NCI-H748 (cell line): ENCODE results near the gene G3BP2.
A peak's percentile ranks its signal among the peaks of the same experiment; 100 is the strongest.
"Not testable (repeated sequence)": the region's sequence is repeated elsewhere in the genome, so short reads cannot be mapped to it uniquely, and the experiment has no call there.

Experiments used
- DNase-seq: peaks from one replicate; lab custom pipeline; 2025; ENCODE audit not compliant: unreplicated experiment; lab: John Stamatoyannopoulos, UW

Gene G3BP2

DNA sequence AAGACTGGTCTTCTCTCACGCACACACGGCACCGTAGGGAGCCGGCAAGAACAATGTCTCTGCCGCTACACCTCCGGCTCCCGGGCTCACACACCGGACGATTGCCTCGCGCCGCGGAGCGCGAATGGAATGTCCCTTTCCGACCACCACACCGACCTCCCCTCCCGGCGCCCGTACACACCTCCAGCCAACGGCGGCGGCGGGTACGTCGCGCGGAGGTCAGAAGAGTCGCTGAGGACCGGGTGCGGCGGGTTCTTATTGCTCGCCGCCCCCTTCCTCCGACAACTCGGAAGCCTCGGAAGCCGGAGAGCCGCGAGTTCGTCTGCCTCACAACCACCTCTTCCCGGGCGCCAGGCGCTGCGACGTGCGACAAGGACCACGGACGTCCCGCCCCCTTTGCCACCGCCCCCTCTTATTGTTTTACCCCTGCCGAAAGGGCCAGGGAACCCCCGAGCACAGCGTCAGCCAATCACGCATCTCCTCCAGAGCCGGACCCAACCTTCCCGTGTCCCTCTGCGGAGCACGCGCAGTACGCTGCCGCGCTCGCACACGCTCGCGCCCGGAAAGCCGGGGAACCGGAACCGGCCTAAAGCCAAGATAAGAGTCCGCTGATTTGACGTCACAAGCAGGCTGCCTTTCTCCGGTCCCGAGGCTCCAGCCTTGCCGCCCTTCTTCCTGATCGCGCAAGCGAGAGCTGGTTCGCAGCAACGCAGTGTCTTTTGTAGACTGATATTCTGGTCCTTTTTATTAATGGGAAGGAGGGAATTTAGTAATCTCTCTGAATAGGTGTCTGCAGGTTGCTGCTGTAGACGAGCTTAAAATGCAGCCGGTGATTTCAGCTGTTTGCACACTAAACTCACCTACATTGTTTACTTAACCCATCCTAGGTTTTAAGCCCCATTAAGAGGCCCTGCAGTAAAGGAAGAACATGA lies at the start of gene G3BP2:
G3BP2 (minus strand) TSS at position 385 of the 932 bp plus-strand sequence. CDS start 11,386 bp downstream, outside the sequence.
- DNase-seq, result peak; percentile 98

DNA sequence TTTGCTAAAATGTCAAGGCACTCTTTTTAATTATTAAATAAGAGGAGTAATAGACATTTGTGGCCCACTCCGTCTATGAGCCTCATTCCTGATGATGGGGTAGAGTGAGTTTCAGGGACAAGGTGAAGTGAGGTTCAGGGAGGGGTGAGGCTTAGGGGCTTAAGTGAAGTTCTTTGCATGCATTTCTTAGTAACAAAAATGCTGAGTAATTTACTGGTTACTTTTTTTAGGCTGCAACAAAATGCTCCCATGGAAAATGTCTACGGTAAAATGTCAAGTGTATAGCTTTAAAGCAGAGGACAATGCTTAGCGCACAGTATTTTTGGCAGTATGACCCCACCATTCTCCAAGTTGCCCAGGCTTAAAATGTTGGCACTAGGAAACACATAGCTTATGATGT lies 49.2 kb upstream of the G3BP2 start:
- no peak for DNase-seq

DNA sequence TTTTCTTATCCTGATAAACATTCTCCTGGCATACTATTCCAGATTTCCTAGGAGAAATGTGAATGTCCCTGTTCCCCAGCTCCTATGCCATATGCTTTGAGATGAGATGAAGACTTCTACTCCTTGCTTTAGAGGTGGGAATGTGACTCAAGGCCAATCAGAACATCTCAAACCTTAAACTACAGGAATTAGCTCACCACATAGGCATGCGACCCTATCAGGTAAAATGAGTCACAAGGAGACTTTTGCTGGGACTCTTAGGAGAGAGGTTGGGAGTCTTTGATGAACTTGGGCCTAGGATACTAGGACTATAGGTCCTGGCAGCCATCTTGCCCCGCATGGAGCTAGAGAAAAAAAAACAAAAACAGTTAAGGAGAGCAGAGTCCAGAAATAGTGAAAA lies 45.3 kb upstream of the G3BP2 start:
- DNase-seq, result no peak

DNA sequence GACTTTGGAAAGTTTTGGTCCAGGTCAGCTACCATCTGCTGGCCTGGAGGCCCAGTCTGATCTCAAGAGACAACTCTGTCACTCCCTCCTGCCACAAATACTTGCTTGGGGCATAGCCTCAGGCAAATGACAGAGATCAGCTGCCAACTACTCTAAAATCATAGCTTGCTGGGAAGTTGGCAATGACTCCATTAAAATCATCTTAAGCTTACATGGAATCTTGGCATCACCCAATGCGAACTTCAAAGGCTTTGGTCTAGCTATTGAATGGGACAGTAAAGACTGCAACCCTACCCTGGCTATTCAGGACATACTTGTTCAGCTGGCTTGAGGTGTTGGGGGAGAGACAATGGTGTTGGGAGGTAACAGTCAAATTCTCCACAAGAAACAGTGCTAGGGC lies 44.2 kb upstream of the G3BP2 start:
- DNase-seq, result no peak

DNA sequence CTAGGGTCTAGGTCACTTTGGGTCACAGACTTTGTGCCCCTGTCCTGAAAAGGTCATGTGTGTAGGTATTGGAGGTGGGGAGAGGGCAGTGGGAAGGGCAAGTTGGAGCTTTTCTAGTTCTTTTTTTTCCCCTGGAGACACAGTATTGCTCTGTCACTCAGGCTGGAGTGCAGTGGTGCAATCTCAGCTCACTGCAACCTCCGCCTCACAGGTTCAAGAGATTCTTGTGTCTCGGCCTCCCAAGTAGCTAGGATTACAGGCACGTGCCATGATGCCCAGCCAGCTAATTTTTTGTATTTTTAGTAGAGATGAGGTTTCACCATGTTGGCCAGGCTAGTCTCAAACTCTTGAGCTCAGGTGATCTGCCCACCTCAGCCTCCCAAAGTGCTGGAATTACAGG lies 42.8 kb upstream of the G3BP2 start:
- not testable (repeated sequence) for DNase-seq

DNA sequence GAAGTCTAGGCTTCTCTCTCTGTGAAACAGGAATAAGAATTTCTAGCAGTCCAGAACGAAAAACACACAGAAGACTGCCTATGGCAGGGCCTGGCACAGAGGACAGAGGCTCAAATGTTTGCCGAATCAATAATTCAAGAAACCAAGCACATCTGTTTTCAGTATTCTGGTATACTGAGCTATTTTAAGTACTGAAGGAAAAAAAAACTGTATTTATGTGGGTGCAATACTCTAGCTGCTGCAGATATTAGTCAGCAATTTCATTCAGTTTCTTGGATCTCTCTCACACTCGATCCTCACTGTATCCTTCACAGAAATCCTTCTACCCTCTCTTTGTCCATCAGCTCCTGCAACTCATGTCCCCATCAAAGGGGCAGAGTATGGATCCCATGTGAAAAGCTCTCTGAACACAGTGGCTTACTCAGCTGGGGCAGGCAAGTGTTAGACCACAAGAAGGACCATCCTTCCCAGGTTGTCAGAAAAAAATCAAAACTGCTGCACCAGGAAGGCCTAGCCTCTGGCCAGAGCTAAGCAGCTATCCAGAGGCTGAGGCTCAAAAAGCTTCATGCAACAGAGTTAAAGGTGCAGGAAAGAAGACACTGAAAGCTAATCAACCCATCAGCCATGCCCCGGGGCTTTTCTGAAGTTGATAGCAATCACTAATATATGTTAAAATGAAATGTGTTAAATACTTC lies 42.0 kb upstream of the G3BP2 start:
- no peak for DNase-seq

DNA sequence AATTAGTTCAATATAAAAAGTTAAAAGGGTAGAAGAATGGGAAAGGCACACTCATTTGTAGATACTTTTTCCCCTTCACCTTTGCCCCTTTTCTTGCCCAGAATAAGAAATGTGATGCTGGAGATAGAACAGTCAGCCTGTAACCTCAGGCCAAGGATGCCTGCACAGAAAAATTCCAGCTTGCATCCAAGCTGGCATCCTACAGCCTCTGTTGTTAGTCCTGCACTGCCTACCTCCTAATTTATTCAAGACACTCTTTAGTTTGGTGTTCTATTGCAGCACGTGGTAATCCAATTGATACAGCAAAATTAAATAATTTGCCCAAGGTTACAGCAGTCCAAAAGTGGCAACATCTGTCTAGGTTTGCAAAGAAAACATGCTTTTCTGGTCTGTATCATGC lies 41.5 kb upstream of the G3BP2 start:
- no peak for DNase-seq

DNA sequence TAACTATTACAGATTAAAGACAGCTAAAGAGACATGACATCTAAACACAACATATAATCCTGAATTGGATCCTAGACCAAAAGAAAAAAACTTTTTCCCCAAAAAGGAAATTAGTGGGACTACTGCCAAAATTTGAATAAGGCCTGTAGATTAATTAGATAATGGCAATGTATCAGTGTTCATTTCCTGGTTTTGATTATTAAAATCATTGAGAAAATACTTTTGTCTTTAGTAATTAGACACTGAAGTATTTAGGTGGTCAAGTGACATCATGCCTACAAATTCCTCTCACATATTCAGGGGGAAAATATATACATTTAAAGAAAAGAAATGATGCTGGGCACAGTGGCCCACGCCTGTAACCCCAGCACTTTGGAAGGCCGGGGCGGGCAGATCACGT lies 40.8 kb upstream of the G3BP2 start:
- no peak for DNase-seq

DNA sequence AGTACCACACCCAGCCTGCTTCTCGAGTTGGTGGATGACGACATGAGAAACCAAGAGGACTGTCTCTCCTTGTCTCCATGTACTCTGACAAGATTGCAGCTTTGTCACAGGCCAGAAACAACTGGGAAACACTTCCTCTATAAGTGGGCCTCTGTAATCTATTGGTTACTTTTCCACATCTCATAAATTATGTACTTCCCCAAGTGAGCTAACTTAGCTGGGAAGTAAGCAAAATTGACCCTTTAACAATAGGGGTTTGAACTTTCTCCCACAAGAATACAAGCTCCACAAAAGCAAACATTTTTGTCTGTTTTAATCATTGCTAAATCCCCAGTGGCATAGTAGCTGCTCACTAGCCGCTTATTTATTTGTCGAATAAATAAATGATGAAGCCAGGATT lies 37.0 kb upstream of the G3BP2 start:
- no peak for DNase-seq

DNA sequence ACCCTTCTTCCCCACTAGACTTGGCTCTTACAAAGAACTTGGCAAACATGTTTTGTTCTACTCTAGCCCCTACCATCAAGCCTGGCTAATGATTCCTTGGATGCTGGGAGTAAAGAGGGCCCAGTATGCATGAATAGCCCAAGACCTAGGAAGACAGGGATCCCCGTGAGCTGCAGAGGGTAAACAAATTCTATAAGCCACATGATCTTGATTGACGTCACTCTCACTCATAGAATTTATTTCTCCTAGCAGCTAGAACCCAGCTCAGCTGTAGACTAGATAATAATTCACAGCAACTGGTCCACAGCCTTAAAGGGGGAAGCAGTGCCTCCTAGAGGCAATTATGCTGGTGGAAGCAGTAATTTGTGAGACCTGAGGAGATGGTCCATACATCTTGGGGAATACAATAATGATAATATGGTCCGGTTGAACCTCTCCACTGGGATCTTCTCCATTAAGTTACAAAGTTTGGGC lies 35.0 kb upstream of the G3BP2 start:
- DNase-seq, result no peak

DNA sequence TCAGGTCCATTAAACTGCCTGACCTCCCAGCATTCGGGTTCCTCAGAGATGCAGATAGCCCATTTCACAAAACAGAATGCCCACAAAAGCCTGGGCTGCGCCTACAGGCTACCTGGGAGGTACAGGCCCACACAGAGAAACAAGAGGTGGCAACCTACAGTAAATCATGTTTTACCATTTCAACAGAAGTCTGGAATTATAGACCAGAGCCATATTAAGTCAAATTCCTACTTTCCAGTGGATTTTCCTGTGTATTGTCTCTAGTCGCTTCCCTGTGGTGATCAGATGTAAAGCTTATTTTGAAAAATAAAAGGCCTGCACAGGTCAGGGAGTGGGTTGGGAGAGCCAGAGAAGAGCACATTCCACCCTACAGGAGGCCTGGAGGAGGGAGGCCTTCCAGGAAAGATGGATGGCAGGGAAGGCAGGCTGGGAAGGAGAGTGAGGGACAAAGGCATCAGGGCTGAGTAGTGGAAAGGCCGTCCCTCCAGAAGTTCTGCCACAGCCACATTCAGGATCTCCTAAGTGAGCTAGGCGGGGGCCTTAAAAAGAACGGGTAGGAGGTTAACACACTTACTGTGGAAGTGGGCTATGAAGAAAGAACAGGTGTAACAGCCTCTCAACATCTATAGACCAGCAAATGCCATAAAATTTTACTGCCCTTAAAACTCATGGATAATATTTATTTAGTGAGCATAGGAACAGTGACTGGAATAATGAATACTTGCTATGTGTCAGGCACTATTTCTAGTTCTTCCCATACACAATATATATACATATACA lies 32.2 kb upstream of the G3BP2 start:
- no peak for DNase-seq

DNA sequence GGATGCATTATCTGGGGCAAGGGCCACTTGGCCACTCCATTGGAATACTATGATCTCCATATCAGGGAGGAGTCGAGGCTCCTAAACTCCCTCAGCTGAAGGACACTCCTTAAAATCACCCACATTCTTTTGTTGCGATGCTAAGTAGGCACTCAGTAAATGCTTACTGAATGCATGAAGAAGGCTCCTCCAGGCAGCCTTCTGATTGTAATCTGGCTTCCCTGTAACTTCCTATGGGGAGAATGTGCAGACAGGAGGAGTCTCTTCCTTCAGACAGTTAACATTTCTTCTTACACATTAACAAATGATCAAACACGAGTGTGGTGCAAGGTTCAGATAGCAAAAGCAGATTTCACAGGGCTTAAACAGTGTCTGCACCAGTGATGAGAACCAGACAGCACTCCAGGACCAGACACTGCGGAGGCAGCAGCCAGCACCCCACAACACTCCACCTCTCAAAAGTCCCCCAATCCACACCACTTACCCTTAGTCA lies 29.8 kb upstream of the G3BP2 start:
- no peak for DNase-seq

DNA sequence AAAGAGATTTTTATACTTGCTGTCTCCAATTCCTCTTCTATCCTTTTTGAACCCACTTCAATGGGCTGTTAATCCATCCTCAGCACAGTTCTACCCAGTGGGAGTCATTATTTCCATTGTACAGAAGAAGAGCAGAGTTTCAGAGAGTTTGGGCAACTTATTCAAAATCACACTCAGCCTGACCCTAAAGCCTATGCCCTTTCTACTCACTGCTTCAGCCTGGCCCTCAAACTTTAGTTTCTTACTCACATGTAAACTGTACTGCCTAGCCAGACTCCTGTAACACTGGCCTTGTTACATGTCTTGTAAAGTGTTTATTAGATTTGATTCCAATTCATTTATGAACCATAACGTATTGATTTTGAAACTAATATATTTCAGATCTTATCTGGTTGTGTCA lies 26.1 kb upstream of the G3BP2 start:
- no peak for DNase-seq

DNA sequence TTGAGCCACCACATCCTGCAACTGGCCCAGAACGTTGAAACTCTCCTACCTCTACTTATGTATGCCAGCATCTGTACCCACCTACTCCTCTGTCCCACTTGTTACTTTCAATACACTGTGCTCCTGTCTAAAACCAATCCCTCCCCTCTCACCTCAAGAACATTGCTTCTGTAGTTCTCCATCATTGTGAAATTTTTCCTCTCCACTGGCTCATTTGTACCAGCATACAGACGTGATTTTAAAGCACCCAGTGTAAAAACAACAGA lies 25.7 kb upstream of the G3BP2 start:
- DNase-seq, result no peak

DNA sequence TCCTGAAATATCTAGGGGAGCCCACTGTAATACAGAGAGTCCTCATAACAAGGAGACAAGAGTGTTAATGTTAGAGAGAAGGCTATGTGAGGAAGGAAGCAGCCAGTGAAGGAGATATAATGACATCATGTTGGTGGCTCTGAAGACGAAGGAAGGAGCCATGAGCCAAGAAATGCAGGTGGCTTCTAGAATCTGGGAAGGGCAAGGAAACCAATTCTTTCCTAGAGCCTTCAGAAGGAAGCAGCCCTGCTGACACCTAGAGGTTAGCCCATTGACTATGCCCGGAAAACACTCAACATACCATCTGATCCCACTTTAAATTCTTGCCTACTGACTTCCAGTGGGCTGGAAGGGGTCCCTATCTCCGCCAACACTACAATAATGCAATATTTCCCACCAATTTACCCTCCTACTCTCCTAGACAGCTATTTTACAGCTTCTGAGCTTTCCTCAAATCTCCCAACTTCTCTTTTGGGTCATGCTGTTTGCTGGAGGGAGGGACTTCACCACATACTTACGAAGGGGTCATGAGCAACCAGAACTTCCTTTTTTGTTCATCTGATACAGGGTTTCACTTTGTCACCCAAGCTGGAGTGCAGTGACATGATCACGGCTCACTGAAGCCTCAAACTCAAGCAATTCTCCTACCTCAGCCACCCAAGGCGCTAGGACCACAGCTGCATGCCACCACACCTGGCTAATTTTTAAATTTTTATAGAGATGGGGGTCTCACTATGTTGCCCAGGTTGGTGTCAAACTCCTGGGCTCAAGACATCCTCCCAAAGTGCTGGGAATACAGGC lies 25.2 kb upstream of the G3BP2 start:
- DNase-seq, result no peak

DNA sequence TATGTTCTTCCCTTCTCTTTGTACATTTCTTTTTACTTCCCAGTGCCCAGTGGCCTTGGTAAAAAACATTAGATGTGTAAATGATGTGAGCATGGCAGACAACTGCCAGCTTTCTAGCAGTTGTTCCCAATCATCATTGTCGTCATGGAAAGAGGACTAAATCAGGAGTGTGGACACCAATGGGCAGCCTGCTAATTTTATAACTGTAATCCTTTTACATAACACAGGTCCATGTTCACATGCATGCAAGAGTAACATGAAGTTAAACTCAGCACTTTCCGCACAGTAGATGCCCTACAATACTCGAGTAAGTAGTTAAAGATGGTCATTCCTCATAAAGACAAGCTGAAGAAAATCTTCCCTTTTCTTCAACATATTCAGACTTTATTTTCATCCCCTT lies 23.4 kb upstream of the G3BP2 start:
- no peak for DNase-seq

DNA sequence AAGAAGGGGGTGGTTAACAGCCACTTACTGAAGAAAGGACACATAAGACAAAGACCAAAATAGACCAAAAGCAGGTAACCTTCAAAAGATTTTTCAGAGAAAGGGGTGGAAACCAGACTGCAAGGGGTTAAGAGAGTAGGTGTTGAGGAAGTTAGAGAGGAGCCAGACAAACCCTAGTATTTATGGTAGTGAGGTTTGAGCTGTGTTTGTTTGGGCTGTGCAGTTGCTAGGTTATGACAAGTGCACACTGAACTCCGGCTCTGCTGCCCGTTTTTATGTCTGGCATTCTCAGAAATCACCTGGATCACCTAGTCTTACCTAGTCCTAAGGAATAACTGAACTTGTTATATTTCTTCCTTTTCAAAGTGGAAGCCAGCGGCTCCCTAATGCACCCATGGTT lies 22.9 kb upstream of the G3BP2 start:
- DNase-seq, result peak; percentile 11

DNA sequence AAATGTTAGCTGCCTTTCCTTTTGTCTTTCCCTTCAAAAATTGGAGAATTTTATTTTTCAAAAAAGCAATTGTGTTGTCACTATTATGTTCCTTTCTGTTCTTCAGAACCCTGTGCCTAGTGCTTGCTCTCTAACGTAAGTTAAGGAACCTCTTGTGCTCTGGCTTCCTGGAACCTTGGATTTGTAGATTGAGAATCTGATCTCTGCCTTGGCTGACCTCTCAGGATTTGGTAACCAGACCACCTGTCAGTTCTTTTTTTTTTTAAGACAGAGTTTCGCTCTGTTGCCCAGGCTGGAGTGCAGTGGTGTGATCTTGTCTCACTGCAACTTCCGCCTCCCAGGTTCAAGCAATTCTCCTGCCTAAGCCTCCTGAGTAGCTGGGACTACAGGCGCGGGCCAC lies 18.9 kb upstream of the G3BP2 start:
- DNase-seq, result not testable (repeated sequence)

DNA sequence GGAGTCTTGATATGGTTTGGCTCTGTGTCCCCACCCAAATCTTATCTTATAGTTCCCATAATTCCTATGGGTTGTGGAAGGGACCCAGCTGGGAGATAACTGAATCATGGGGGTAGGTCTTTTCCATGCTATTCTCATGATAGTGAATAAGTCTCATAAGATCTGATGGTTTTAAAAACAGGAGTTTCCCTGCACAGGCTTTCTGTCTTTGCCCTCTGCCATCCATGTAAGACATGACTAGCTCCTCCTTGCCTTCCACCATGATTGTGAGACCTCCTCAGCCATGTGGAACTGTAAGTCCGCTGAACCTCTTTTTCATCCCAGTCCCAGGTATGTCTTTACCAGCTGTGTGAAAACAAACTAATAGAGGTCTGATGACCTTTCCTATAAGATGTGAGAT lies 13.9 kb upstream of the G3BP2 start:
- DNase-seq, result not testable (repeated sequence)

DNA sequence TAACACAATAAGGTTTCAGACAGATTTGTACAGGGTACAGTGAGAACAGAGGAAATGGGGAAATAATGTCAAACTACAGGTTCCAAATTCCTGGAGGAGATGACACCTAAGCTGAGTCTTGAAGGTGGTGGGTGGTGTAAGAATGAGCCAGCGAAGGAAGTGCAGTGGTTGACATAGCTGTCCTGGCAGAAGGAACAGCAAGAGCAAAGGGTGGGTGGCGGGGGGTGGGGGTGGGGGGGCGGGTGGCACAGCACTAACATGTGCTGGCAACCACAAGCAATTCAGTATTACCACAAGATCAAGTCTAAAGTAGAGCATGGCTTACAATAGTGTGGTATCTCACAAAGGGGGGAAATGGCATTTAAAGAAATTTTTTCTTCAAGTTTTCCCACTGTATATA lies 13.1 kb upstream of the G3BP2 start:
- DNase-seq, result no peak
